ENCODE data around the gene EFCAB12.
A peak's percentile ranks its signal among the peaks of the same experiment; 100 is the strongest.
"Not testable (repeated sequence)": the region's sequence is repeated elsewhere in the genome, so short reads cannot be mapped to it uniquely, and the experiment has no call there.

Gene EFCAB12

DNA sequence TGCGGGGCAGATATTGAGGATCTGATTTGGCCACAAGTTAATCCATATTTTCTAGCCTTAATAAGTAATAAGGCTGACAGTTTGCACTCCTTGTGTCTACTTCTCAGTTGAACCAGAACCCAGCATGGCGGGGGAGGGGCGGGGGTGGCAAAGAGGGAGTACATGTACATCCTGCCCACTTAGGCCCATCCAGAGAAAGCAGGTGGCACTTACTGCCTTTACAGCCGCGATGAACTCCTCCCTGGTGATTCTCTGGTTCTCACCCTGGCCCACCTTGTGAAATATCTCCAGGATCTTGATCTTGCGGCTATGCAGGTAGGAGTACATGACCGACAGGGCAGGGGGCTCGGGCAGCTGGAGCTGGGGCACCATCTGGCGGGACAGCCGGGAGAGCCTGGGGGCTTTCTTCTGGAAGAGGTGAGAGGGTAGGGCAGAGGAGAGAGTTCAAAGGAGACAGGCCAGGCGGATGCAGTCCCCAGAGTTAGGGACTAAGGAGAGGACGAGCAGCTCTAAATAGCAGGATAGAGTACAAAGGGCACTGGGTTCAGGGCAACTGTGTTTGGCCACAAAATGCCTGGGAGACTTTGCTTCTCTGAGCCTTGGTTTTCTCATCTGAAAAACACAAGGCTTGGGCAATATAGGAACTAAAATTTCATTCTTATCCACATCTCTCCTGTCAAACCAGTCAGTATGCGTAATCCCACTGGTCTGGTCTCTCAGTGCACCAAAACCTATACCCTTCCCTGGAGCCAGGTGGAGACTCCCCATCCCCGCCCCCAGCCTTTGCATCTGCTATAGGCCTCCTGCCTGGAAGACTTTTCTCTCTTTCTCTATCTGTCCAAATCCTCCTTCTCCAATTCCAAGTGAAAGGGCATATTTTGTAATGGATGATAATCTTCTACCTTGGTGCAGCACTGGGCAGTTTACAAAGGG, 10.1 kb downstream of the EFCAB12 start:
- DNase-seq, result no peak

DNA sequence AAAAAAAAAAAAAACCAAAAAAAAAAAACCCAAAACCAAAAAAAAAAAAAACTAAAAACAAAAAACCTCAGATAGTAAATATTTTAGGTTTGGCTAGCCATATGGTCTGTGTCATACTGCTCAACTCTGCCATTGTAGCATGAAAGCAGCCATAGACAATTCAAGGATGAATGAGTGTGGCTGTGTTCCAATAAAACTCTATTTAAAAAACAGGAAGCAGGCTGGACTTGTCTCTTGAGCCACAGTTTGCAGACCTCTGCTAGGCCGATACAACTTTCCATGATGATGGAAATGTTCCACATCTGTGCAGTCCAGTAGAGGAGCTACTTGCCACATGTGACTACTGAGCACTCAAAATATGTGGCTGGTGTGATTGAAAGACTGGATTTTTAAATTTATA, 11.1 kb downstream of the EFCAB12 start:
- DNase-seq, result no peak

DNA sequence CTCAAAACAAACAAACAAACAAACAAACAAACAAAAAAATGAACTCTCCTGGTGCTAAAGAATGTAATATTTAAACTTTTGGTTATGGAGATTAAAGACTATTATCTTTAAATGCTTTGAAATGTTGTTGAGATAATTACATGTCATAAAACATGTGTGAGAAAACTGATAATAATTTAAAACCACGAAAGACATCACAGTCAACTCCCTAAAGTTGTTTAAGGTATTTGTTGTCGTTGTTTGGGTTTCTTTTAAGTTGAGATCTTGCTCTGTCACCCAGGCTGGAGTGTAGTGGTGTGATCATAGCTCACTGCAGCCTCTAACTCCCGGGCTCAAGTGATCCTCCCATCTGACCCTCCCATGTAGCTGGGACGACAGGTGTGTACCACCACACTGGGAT, 12.0 kb downstream of the EFCAB12 start:
- DNase-seq, result no peak

DNA sequence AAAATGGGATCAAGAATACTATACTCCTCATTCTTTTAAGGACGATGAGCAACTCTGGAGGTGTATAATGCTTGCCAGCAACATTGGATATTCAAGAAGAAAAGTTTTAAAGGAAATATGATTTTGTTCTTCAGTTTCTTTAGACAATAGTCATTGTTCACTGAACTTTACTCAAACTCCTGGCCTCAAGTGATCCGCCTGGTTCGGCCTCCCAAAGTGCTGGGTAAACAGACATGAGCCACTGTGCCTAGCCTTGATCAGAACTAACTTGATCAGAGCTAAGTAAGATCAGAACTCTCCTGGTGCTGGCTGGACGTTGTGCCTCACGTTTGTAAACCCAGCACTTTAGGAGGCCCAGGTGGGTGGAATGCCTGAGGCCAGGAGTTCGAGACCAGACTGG, 12.6 kb downstream of the EFCAB12 start:
- no peak for DNase-seq

DNA sequence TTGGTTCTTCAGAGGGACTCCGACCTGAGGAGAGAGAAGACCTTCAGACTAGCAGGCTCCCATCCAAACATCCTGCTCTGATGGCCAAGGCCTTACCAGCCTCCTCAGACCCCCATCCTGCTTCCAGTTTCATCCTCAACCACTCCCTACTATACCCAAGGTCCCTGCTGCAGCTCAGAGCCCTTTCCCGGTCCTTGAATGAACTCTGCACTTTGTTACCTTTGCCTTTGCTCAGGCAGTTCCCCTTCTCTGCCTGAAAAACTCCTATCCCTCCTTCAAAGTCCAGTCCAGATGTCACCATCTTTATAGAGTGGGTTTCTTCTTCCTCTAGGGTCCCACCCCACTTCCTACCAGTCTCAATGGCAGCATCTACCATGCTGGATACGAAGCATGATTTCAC, 13.1 kb downstream of the EFCAB12 start:
- DNase-seq, result no peak

DNA sequence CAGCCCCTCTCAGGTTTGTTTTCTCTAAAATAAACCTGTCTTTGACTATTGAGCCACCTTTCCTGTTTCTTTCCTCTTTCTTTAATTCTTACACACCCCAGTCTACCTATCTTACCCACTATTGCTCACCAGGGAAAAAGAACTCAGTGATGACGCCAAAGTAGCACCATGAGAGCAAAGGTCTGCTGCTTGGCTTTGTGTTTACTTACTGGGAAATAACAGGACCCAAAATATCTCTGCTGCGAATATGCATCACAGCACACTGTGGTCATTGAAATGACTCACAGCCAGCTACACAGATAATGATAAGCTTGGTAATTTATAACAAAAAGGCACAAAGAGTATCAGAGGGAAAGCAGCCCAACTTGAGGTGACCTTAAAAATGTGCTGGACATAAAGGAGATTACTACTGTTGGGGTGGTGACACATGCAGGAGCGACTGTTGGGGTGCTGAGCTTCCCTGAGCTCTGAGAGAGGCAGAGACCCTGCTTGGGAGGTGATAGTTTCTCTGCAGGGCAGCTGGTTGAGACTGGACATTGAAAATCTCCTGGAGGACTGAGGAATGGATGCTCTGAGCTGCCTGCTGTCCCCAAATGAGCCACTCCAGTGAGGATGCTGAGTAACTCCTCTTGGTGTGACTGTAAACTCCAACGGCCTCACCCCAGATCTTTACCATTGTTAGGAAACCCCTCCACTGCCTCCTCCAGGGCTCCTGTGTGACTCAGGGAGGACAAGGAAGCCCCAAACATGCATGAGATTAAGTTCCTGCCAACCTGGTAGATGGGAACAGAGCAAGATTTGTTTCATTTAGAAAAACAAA, 14.5 kb downstream of the EFCAB12 start:
- peak; percentile 91 for DNase-seq

DNA sequence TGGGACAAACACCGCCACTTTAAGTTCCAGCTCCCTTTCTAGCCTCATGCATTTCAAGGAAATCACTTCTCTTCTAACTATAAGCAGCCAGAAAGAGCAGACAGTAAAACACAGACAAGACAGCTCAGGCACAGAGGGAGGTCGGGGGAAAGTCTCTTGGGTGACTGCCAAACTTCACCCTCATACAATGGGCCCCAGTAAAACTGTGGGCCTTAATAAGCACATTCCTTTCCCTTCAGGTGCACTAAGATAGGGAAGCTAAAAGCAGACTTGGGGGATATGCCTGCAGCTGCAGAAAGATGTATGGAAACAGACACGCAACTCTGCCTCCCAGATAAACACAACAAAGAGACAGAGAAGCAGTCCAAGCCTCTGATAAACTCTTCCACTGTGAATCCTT, 15.2 kb downstream of the EFCAB12 start:
- DNase-seq, result not testable (repeated sequence)

DNA sequence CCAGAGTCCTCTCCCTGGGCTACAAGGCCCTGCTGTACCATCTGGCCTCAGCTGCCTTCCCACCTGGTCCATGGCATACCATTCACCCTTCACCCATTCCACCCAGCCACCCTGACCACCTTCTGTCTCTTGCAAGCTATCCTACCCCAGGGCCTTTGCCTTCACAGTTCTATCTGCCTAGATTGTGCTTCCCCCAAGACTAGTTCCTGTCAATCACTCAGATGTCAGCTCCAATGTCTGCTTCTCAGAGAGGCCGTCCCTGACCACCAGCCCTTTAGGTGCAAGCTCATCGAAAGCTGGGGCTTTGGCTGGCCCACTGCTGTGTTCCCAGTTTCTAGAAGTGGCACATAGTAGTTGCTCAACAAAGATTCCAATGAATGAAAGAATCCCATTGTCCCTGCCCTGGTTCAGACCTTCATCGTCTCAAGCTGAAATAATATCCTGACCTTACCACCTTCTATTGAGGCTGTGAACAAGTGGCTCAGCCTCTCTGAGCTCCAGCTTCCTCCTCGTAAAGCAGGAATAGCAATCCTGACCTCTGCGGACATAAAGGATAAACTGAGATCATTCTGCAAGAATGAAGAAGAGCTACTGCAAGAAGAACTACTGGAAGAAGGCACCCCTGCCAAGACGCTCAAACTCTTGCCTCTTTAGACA, 15.8 kb downstream of the EFCAB12 start:
- no peak for DNase-seq

DNA sequence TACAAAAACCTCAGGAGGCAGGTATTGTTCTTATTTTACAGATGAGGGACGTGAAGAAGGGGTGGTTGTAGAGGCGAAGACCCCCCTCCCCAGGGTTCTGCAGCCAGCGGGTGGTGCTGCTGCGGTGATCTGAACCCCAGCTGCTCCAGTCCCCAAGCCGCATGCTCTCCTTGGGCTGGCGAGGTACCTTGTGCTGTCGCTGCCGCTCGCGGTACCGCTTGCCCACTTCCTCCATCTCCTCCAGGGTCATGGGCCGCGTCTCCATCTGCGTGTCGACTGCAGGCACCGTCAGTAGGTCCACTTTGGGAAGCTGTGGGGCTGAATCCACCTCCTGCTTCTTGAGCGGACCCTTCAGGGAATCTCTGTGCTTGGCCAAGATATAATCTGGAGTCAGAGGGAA, 17.5 kb downstream of the EFCAB12 start:
- no peak for DNase-seq

DNA sequence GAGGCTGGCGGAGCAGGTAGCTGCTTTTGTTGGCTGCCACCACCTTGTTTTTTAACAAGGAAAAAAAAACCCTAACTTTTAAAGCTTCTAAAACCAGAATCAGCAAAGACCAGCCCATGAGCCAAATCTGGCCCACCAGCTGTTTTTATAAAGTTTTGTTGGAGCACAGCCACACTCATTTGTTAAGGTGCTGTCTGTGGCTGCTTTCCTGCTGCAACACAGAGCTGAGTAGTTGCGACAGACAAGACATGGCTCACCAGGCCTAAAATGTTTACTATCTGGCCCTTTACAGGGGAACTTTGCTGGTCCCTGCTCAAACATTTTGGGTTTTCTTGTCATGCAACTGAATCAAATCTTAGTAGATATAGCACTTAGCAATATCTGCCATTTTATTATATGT, 18.9 kb downstream of the EFCAB12 start:
- DNase-seq, result no peak

DNA sequence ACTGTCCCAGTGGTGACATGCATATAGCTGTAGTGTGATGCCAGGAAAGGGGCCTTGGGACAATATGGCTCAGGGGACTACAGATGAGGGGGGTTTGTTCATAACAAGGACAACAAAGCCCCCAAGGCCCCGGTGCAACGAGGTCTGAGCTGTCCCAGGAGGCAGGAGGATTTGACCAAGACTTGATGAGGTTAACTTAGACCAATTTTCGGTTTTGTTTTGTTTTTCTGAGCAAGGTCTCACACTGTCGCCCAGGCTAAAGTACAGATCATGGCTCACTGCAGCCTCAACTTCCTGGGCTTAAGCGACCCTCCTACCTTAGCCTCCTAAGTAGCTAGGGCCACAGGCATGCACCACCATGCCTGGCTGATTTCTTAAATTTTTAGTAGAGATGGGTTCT, 23.8 kb downstream of the EFCAB12 start:
- no peak for DNase-seq

DNA sequence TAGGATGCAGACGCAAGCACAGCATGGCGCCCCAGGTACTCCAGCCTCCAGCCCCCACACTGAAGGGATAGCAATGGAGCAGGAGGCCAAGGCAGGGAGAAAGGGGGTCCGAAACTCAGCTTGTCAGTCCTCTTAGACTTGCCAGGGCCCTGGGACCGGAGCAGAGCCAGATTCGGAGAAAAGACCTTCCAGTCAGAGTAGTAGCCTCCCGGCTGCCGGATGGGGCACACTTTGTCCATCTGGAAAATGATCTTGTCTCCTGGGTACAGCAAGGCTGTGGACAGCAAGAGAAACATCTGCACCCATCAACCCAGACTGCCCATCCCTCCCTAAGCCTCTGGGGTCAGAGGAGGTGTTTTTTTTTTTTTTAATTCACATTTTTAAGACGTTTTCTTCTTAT, 24.3 kb downstream of the EFCAB12 start:
- DNase-seq, result no peak

DNA sequence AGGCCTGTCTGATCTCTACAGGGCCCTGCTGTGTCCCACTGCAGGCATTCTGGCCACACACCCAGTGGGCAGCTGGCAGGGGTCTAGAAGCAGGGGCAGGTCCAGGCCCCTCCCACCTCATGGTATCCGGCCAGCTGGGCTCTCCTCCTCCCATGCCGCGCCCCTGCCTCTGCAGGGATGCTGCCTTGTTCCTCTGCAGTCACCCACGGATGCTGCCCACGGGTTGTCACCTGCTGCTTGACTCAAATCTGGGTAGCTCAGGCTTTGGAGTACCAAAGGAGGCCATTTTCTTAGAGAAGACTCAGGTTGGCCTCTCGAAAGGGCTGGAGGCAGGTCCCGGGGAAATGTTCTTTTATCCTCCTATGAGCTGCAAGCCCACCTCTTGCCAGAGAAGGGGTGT, 25.0 kb downstream of the EFCAB12 start:
- DNase-seq, result no peak

DNA sequence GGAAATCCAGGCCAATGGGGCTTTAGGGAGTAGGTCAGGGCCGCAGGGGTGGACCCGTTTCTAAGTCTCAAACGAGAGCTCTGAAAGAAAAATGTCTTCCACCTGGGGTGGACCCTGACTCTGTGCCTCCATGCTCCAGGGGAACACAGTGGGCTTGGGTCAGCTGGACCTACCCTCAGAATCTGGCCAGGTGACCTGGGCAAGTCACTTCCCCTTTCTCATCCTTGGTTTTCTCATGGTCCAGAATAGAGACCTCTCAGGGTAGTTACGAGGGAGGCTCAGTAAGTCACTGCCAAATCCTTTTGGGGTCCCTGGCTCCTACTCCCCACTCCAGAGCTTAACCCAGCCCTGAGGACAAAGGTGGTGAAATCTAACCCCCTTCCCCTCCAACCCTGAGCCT, 25.8 kb downstream of the EFCAB12 start:
- no peak for DNase-seq

DNA sequence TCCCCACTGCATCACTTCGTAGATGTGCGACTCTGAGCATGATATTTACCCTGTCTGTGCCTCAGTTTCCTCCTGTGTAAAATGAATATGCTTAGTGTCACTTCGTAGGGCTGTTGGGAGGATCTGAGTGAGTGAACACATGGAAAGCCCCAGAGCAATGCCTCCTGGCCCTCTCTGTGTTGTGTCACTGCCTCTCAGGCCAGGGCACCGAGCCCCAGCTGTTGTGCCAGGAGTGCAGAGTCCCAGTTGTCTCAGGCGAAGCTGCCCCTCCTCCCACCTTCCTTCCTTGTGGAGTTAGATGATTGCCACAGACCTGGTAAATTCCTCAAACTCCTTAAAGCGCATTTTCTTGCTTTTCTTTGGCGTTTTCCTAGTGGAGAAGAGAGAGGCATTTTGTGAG, 26.2 kb downstream of the EFCAB12 start:
- no peak for DNase-seq

DNA sequence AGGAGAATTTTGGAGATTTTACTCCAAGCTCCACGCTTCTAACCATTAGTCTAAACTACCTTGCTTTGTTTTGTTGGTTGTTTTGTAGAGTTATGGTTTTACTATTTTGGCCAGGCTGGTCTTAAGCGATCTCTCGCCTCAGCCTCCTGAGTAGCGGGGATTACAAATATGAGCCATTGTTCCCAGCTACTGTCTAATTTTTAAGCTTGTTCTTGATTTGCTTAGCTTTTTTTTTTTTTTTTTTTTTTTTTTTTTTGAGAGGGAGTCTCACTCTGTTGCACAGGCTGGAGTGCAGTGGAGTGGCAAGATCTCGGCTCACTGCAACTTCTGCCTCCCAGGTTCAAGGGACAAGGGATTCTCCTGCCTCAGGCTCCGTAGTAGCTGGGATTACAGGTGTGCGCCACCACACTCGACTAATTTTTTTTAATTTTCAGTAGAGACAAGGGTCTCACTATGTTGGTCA, 28.5 kb downstream of the EFCAB12 start:
- DNase-seq, result no peak

DNA sequence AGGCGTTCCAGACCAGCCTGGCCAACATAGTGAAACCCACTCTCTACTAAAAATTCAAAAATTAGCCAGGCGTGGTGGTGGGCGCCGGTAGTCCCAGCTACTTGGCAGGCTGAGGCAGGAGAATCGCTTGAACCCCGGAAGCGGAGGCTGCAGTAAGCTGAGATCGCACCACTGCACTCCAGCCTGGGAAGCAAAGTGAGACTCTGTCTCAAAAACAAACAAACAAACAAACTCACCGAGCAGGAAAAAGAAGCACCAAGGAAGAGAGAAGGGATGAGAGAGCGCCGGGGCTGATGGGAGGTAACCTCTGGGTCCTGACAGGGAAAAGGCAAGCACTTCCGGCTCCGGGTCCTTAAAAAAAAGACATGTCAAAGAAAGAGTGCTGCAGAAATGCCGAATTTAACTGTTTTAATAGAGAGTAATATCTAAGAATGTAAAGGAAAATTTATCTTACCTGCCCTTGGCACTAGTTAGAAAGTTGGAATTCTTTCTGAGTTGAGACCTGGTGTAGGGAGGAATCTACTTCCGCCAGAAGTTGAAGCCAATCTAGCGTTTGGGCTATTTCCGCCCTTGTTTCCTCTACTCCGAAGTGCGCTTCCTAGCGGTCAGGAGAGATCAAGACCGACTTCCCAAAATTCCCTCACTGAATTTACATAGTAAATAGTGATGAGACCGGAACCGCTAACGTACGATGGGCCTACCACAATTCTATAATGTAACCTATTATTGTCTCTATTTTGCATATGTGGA, 29.1 kb downstream of the EFCAB12 start:
- DNase-seq, result peak; percentile 86

DNA sequence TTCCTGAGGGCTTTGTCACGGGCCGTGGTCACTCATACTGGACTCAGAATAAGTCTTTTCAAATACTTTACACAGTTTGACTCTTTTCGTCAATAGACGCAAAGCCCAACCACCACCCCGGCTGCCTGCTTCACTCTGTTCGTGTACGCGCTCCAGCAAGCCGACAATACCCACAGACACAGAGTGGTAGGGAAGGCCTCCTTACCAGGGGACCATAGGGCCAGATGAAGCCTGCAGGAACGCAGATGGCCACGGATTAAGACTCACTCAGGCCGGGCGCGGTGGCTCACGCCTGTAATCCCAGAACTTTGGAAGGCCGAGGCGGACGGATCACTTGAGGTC, 29.7 kb downstream of the EFCAB12 start:
- DNase-seq, result no peak

DNA sequence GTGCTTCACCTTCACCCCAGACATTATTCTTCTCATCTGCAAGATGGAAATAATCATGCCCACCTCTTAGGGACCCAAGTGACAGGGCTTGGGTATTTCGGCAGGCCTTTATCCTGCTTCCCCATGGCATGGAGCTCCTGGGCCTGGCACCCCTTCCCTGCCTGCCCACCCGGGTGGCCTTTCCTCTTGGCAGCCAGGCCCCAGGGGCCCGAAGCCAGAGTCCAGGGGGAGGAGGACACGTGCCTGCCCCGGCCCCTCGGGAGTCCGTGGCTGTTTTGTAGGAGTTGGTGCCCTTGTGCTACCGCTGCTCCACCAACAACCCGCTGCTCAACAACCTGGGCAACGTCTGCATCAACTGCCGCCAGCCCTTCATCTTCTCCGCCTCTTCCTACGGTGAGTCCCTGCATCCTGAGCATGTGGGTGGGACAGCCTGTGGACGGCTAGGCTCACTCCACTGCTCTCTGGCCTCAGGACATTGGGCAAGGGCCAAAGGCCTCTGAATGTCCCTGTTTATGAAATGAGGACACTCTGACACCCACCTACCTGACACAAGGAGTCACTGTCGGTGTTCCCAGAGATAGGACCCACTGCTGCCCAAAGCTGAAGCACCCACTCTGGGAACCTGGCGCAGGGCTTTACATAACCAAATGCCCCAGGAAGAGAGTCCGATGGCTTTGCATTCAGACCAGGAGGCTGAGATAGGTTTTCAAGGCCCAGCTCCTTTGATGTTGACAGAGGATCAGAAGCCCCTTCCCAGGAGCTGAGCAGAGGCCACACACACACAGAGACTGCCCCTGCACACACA, 34.5 kb downstream of the EFCAB12 start:
- not testable (repeated sequence) for DNase-seq

DNA sequence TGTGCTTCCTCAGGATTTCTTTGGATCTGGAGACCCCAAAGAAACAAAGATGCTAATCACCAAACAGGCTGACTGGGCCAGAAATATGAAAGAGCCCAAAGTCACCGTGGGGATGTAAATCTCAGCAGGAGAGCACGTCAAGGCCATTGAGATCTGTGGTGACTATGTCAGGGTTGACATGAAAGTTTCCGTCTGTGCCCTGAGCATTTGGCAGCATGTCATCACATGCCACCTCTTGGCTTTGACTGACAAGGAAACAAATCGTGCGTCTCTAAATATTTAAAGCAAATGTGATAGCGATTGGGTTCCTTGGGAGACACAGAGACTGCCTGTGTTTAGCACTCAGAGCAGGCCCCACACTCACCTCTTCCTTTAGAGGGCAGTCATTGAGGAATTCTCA, 35.2 kb downstream of the EFCAB12 start:
- DNase-seq, result no peak

DNA sequence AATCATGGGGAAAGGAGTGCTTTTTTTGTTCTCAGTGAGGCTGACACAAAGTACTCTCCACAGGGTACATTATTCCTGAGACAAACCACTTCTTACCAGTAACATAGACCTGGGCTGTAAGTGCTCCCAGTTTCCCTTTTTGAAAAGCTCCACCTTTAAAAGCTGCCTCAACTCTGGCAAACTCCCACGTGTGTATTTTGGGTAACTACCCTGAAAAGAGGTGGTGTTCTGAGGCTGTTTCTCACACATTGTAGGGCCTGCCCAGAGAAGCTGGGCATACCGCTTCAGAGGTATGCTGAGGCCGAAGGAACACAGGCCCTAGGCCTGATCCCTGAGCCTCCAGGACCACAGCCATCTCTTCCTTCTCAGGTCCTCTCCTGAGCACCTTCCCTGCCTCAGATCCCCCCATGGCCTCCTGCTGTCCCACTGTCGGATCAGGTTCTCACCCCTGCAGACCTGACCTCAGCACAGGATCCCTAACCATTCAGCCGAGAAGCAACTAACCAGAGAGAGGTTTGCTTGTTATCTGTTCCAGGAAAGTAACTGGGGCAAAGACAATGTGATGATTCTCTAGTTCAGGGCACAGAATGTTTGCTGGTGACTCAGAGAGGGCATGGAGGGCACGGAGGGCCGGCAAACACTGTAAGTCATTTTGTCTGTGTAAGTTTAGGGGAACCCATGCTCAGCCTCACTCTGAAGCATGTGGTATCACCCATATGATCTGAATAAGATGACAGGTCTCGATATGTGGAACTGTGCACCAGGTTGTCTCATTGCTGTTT, 36.1 kb downstream of the EFCAB12 start:
- DNase-seq, result not testable (repeated sequence)
